GM18873 (cell line): ENCODE data around the gene SMIM3.
A peak's percentile ranks its signal among the peaks of the same experiment; 100 is the strongest.

Experiments used
- ATAC-seq: cut with Tn5 transposase; IDR thresholded peaks from one replicate; pipeline ENCODE4 v1.9.1; 2021; ENCODE audit warnings: mild to moderate bottlenecking, moderate library complexity, moderate number of reproducible peaks; ENCODE audit not compliant: unreplicated experiment, low FRiP score

Gene SMIM3

DNA sequence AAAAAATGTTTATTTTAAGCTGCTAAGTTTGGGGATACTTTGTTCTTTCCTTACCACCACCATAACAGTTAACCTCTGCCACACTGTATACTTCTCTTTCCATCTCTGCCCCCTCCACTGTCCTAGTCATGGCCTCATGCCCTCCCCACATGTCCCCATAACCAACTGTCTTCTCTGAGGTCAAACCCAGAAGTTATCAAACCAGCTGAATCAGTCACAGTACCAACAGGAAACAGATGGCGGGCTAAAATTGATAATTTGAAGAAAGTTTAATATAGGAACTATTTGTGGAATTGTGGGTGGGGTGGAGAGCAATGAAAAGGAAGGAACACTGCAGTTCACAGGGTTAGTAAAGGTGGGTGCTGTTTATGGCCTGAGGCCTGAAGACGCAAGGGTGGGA, 14.0 kb upstream of the SMIM3 start:
- ATAC-seq = no peak

DNA sequence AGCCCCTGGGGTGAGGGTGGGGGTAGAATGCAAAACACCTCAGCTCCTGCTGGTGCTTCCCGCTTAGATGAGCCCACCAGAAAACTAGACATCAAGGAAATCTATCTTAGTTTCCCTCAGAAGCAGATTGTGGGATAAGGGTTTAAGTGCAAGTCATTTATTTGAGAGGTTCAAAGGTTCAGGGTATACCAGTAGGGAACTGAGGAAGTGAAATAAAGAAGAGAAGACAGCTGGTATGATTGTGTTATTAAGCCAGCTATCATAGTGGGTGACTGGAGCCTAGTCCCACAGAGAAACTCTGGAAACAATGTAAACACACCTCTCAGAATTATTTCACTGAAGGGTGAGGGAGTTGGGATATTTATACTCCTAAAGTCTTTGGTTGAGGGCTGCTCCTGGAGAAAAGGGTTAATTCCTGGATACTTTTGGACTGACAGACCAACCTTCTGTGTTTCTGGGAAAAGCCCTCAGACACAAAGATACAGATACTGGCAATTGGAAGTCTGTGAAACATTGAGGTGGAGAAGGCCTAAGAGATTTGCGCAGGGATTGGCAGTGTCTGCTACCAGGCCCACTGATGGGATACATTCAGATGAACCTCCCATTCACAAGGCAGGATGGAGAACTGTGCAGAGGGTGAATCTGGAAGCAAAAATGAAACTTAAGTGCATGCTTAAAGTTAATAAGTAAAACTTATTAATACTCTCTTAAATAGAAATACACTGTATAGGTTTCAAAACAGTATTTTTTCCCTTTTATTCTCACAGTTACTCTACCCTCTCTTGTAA, 13.4 kb upstream of the SMIM3 start:
- no peak for ATAC-seq

GRCh38 chr5:150765799-150766169, 12.8 kb upstream of the SMIM3 start:
- ATAC-seq = no peak

DNA sequence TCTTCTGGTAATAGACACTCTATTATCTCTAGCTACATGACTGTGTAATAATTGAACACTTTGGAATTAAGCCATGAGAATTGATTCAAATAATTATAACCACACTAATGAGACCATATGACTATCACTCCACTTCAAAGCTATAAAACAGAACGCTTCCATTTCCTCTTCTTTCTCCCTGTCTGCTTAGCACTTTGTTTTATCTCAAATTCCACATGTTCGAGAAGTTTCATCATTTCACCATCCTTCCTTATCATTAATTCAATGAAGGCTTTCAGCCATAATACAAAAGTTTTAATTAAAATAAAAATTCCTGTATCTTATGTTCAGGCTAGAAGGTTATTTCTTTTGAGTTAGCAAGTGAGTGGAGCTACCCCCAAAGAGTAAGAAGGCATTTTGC, 12.3 kb upstream of the SMIM3 start:
- no peak for ATAC-seq

DNA sequence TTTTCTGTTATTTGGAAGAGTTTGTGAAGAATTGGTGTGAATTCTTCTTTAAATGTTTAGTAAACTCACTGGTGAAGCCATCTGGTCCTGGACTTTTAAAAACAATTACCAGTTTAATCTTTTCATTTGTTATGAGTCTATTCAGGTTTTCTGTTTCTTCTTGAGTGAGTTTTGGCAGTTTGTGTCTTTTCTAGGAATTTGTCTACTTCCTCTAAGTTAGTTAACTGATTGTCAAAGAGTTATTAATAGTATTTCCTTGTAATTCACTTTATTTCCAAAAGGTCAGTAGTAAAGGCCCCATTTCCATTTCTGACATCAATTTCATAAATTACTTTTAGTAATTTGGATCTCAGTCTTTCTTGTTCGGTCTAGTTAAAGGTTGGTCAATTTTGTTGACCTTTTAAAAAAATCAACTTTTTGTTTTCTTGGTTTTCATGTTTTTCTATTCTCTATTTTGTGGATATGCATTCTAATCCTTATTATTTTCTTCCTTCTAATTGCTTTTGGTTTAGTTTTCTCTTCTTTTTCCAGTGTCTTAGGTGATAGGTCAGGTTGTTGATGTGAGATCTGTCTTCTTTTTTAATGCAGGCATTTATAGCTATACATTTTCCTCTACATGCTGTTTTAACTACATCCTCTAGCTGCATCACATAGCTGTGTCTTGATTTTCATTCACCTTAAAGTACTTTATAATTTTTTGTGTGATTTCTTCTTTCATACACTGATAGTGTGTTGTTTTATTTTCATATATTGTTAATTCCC, 7.3 kb upstream of the SMIM3 start:
- no peak for ATAC-seq

- ATAC-seq = no peak
These were observed 4.4 kb upstream of the SMIM3 start for GRCh38 chr5:150774145-150774544.

- ATAC-seq = no peak
These were observed 872 bp upstream of the SMIM3 start for GRCh38 chr5:150777685-150778084.

DNA sequence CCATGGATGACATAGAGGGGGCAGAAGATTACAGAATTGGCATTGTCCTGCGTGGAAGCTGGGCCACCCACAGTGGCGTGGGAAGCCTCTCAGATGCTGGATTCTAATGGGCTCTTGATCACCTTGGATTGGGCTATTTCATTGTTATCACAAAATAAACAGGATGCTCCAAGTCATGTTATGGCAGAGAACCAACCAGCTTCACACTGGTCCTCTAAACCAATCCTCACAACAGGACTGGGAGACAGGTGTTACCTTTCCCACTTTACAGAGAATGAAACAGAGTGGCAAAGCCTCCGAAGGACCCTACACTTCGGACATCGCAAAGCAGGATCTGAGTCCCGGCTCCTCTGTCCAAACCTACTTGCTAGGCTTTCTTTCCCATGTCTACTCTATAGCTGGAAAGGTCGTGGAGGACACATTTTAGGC, 455 bp upstream of the SMIM3 start:
- no peak for ATAC-seq

GRCh38 chr5:150779397-150780186, 1.0 kb downstream of the SMIM3 start:
- ATAC-seq = no peak

GRCh38 chr5:150780187-150780692, 1.7 kb downstream of the SMIM3 start:
- ATAC-seq = peak; percentile 63

DNA sequence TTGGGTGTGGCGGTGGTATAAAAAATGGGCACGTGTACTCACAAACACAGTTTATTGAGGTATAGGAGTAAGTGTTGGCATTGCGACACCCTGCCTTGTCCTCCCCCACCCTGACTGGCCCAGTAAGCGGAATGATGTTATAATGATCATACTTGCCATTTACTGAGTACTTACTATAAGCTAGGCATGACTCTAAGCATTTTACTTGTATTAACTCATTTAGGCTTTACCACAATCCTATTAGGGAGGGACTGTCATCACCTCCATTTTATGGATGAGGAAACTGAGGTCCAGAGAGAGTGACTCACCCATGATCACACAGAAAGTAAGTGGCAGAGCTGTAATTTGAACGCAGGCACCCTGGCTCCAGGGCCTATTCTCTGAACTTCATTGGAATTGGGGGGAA, 2.3 kb downstream of the SMIM3 start:
- no peak for ATAC-seq

GRCh38 chr5:150781706-150782614, 3.4 kb downstream of the SMIM3 start:
- no peak for ATAC-seq

- no peak for ATAC-seq
These were observed 4.3 kb downstream of the SMIM3 start for GRCh38 chr5:150782850-150783249.

DNA sequence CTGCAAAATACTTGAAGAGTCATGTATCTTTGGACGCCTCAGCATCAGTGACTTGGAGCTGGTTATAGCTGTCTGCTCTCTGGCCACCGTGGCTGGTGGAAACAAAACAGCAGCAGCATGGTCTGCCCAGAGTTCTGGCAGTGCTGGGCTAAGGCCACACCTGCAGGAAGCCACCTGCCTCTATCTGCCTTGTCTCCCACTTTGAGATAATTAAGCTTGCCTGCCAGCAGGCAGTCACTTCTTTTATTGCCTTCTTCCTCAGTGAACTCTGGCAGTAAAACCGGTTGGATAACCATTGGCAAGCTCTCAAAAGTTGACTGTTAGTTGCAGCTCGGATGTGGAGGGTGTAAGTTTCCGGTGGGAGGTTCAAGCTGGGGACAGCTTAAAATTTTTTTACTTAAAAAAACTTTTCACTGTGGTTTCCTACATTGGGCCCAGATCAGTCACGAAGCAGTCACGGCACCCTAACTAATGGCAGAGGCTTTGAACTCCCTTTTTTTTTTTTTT, 4.9 kb downstream of the SMIM3 start:
- peak; percentile 44 for ATAC-seq

- ATAC-seq = no peak
These were observed 7.4 kb downstream of the SMIM3 start for GRCh38 chr5:150785950-150786349.

DNA sequence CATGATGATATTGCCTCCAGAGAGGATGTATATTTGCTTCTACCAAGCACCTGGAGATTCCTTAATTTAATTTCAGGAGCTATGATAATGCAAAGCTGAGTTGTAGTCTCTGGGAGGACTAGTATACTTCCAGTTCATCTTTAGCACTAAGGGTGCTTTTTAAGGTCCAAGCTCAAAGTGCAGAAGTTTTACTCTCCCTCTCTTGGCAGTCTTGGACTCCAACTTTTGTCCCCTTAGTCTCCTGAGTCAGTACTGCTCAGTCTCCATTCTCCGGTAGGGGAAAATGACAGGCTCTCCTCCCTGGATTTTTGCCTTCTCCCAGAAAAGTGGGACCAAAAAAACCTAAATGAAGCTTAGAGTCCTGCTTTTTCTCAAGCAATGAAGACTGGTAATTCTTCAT, 8.3 kb downstream of the SMIM3 start:
- no peak for ATAC-seq

- no peak for ATAC-seq
These were observed 9.1 kb downstream of the SMIM3 start for GRCh38 chr5:150787656-150788055.

DNA sequence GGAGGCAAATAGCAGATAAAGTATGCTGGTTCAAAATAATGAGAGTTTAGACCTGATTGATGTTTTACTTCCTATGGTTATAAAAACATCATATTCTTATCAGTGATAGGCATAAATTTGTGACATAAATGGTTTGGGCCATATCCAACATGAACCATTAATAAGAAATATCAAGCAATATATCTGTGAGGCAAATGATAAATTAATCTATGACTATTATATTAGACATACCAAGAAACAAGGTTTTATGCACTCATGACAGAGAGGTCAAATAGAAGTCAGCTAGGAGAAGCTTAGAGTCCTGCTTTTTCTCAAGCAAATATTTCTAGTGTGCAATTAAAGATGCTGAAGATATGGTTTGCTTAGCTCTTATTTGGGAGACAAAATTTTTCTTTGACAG, 10.4 kb downstream of the SMIM3 start:
- ATAC-seq = no peak

- ATAC-seq = no peak
These were observed 10.9 kb downstream of the SMIM3 start for GRCh38 chr5:150789450-150789849.
